Subcutaneous abdominal adipose tissue (tissue), 5 donors: ENCODE data around the gene BOLL.
"Not testable (repeated sequence)": the region's sequence is repeated elsewhere in the genome, so short reads cannot be mapped to it uniquely, and the experiment has no call there.

Source experiments
- H3K27ac ChIP-seq: one replicate; pipeline ENCODE4 v1.7.0; 2013; ENCODE audit warnings: low read depth, mild to moderate bottlenecking, inconsistent platforms, low read length, moderate library complexity
- H3K27me3 ChIP-seq, 5 donors: one replicate each; pipeline ENCODE4 v1.7.0; 2013; ENCODE audit warnings: low read length in 5 of 5, inconsistent platforms in 1 of 5; ENCODE audit not compliant: control insufficient read depth in 5 of 5, insufficient read depth in 4 of 5
- H3K36me3 ChIP-seq, 5 donors: one replicate each; pipeline ENCODE4 v1.7.0; 2013; ENCODE audit warnings: low read length in 5 of 5; ENCODE audit not compliant: control insufficient read depth in 5 of 5, insufficient read depth in 5 of 5
- H3K4me1 ChIP-seq, 5 donors: one replicate each; pipeline ENCODE4 v1.7.0; 2013; ENCODE audit warnings: low read length in 5 of 5, mild to moderate bottlenecking in 3 of 5, moderate library complexity in 1 of 5; ENCODE audit not compliant: control insufficient read depth in 5 of 5, insufficient read depth in 5 of 5
- H3K4me3 ChIP-seq, 5 donors: one replicate each; pipeline ENCODE4 v1.7.0; 2013; ENCODE audit warnings: low read length in 5 of 5, low read depth in 1 of 5
- H3K9ac ChIP-seq, 5 donors: one replicate each; pipeline ENCODE4 v1.7.0; 2013; ENCODE audit warnings: low read length in 5 of 5, mild to moderate bottlenecking in 4 of 5, moderate library complexity in 3 of 5
- H3K9me3 ChIP-seq, 5 donors: one replicate each; pipeline ENCODE4 v1.7.0; 2013; ENCODE audit warnings: low read length in 5 of 5; ENCODE audit not compliant: control insufficient read depth in 5 of 5
- donor health status: healthy.
- donor health status: healthy.
- donor health status: healthy.
- donor health status: healthy.
- donor health status: healthy.

BOLL gene

GRCh38 chr2:197695206-197695605 is 89.9 kb downstream of the BOLL start:
- not testable (repeated sequence) for H3K27me3 ChIP-seq, H3K9me3 ChIP-seq, H3K4me1 ChIP-seq, H3K4me3 ChIP-seq, H3K27ac ChIP-seq, H3K9ac ChIP-seq, H3K36me3 ChIP-seq

GRCh38 chr2:197677483-197677882 is 107.6 kb downstream of the BOLL start:
- Histone ChIP-seq H3K27me3 (no peaks in the 10 kb centered on the region), H3K4me3 (no peak overlapping the region), H3K9me3 (no peaks in the 10 kb centered on the region), H3K36me3 (no peaks in the 10 kb centered on the region), H3K4me1 (peaks cover 0 to 19% (median 13%) of the 10 kb centered on the region in 5 donors), H3K9ac (no peak overlapping the region), H3K27ac (no peak overlapping the region)

GRCh38 chr2:197677056-197677455 is 108.1 kb downstream of the BOLL start:
- no peaks in the 10 kb centered on the region for H3K9me3 ChIP-seq
- H3K4me3 ChIP-seq: no peak overlapping the region
- no peak overlapping the region for H3K27ac ChIP-seq
- no peaks in the 10 kb centered on the region for H3K27me3 ChIP-seq
- H3K4me1 ChIP-seq: peaks cover 0 to 19% (median 13%) of the 10 kb centered on the region in 5 donors
- no peak overlapping the region for H3K9ac ChIP-seq
- no peaks in the 10 kb centered on the region for H3K36me3 ChIP-seq
